NOMO-1 (cell line): ENCODE results near the gene PSMD5.

Experiments
- DNase-seq, 2 experiments: peaks; one replicate each; lab custom pipeline; 2025; ENCODE audit not compliant: unreplicated experiment in 2 of 2; lab: John Stamatoyannopoulos, UW

The PSMD5 gene

DNA sequence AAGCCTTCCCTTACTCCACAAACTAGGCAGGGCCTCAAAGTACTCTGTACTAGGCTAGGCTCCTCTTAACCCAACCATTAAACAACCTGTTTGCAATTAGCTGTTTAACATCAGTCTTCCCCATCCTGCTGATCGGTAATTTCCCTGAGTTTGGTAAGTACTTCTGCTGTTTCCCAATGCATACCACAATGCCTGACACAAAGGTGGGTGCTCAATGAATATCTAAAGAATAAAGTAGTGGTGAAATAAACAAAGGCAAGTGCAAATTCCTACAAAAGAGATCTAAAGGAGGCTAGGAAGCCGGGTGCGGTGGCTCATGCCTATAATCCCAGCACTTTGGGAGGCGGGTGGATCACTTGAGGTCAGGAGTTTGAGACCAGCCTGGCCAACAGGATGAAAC lies 74.5 kb downstream of the PSMD5 start:
- DNase-seq = no peak

DNA sequence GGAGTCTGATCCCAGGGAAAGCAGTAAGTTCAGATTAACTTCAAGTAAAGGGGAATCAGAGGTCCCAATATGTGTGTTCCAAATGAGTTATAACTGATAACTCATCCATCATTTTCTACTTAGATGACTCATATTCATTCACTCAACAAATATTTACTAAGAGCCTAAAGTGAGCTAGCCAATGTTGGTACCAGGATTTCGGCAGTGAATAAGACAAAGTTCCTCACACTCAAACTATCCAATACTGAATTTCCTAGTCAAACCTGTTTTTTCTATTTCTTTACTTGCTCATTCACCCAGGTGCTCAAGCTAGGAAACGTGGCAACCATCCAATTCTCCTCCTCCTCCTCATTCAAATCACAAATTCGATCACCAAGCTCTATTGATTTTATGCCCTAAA lies 75.3 kb downstream of the PSMD5 start:
- DNase-seq = no peak
